ENCODE results near the gene LSM14B.

LSM14B gene

DNA sequence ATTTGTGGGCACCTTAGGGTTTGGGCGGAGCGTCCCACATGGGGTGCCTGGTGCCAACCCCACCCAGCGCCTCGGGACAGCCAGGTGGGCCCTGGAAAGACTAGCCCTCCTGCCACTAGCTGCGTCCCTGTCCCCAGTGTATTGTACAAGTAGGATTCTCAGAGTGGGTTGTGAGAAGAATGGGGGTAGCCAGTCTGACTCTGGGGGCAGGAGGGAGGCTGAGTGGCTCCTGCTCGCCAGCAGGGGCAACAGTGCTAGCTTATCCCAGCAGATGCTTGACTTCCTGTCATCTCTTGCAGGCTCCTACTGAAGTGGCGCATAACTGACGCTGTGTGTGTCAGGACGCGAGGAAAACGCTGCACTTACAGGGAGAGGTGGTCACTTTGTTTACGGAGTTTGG is 11.6 kb downstream of the LSM14B start:
- no peak overlapping the region for H3K4me3 ChIP-seq (ENCODE audit: low read depth, low read length)
- no peak for DNase-seq (ENCODE audit: low read depth)
- TF ChIP-seq, protein P1, sequence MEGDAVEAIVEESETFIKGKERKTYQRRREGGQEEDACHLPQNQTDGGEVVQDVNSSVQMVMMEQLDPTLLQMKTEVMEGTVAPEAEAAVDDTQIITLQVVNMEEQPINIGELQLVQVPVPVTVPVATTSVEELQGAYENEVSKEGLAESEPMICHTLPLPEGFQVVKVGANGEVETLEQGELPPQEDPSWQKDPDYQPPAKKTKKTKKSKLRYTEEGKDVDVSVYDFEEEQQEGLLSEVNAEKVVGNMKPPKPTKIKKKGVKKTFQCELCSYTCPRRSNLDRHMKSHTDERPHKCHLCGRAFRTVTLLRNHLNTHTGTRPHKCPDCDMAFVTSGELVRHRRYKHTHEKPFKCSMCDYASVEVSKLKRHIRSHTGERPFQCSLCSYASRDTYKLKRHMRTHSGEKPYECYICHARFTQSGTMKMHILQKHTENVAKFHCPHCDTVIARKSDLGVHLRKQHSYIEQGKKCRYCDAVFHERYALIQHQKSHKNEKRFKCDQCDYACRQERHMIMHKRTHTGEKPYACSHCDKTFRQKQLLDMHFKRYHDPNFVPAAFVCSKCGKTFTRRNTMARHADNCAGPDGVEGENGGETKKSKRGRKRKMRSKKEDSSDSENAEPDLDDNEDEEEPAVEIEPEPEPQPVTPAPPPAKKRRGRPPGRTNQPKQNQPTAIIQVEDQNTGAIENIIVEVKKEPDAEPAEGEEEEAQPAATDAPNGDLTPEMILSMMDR (conservative IDR thresholded peaks at IDR 0.05; ENCODE audit: low read depth, low read length): peak; percentile 38

DNA sequence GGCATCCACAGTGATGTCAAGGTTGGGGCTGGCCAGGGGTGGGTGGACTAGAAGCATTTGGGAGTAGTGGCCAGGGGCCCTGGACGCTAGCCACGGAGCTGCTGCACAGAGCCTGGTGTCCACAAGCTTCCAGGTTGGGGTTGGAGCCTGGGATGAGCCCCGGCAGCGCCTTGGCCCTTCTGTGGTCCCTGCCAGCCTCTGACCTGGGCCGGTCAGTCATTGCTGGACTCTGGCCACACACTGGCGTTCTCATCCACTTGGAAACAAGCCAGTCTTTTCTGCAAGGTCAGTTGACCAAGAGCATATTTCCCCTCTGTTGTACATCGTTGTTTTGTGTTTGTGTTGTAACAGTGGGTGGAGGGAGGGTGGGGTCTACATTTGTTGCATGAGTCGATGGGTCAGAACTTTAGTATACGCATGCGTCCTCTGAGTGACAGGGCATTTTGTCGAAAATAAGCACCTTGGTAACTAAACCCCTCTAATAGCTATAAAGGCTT is 12.5 kb downstream of the LSM14B start:
- TF ChIP-seq, protein P1 (conservative IDR thresholded peaks at IDR 0.05; ENCODE audit: low read depth, low read length): no peak
- peak; percentile 70 for DNase-seq (ENCODE audit: low read depth)
- no peak overlapping the region for H3K4me3 ChIP-seq (ENCODE audit: low read depth, low read length)

DNA sequence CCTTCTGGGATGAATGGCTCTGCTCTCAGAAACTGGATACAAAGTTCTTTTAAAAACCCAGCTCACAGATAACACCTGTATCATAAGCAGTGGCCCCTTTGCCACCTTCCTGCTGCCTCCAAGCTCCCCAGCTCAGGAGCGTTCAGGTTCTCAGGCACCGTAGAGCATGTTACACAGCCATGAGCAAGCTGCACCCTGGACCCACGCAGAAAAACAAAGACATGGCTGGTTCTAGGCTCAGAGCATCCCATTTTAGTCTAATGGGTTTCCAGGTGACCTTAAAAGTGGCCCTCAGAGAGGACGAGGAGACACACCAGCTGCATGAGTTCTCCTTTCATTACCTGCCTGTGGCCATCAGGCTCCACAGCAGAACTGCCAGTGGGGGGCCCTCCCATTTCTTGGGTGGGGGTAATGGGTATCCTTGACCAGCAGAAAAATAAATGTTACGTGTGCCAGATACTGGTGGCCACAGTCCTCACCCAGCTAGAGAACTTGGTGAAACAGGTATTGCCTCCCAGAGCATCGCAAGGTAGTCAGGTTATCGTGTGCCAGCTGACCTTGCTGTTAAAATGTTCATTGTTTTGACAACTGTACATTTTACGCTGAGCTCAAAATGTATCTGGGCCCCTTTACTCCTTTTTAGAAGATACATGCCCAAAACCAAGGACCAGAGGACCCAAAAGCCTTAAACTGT is 13.4 kb downstream of the LSM14B start:
- no peak overlapping the region for H3K4me3 ChIP-seq (ENCODE audit: low read depth, low read length)
- TF ChIP-seq, protein P1 (conservative IDR thresholded peaks at IDR 0.05; ENCODE audit: low read depth, low read length): no peak
- no peak for DNase-seq (ENCODE audit: low read depth)

DNA sequence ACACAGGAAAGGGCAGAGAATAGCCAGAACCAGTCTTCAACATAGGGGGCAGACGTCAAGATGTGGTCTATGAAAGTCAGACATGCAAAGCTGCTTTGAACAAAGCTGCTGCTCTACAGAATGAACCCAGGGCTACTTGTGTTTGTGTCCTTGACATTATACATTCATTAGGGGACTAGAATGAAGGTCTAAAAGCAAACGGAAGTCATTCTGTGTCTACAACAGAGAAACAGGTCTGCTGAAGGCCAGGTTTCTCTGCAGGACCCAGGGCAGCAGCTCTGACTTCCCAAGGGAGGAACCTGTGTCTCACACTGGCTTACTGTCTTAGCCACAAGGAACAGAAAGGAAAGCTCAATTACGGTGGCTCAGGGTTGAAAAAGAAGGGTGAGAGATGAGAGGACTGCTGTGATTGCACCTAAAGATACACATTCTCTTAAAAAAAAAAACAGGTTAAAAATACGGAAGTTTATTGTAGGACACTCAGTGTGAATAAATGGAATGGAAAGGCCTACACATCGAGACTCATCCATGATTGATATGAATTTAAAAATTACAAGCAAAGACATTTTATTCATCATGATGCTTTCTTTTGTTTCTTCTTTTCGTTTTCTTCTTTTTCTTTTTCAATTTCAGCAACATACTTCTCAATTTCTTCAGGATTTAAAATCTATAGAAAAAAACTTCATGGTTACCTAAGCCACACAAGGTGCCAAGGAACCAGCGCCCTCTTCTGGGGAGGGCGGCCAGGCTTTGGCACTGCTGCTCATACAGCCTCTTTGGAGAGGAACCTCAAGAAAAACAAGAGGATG is 14.2 kb downstream of the LSM14B start:
- peak; percentile 83 for DNase-seq (ENCODE audit: low read depth)
- TF ChIP-seq, protein P1 (conservative IDR thresholded peaks at IDR 0.05; ENCODE audit: low read depth, low read length): peak; percentile 94
- H3K4me3 ChIP-seq (ENCODE audit: low read depth, low read length): no peak overlapping the region

DNA sequence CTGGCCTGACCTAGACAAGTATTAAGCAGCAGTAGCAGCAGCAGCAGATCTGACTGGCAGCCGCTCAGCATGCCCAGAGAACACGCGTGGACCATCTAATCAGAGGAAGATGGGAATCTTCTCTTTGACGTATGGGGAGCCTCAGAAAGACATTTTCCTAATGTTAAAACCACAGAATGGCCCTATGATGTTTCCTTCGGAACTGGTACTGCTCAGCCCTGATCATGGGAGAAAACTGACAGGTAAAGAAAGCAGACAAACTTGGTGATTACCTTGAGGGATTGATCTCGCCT is 14.8 kb downstream of the LSM14B start:
- no peak overlapping the region for H3K4me3 ChIP-seq (ENCODE audit: low read depth, low read length)
- TF ChIP-seq, protein P1 (conservative IDR thresholded peaks at IDR 0.05; ENCODE audit: low read depth, low read length): no peak
- DNase-seq (ENCODE audit: low read depth): no peak

DNA sequence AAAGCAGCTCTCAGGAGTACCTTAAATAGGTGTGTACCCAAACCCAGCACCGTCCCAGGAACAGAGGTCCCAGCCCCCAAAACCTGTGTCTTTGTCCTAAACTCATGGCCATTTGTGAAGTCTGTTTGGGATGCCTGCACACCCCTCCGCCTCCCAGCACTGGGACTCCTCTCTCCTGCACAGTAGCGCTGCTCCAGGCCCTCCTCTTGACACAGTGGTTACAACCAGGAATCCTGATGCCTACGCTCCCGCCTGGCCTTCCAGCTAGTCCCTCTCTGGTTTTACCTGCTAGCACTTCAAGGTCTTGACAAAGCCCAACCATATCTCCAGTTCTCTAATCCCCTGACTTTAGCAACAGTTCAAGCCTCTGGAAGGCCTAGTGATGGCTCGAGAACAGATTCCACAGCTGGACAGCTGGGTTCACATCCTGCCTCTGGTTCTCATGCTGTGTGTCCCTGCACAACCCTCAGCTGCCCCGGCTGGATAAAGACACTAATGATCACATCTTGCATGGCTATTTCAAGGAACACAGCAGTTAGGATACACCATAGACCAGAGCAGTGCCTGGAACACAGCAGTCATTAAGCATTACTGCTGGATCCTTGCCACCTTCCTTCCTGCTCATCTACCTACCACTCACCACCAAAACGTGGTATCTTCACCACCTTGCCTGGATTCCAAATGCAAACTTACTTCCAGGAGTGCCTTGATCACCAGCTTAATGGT is 15.4 kb downstream of the LSM14B start:
- no peak for DNase-seq (ENCODE audit: low read depth)
- H3K4me3 ChIP-seq (ENCODE audit: low read depth, low read length): no peak overlapping the region
- TF ChIP-seq, protein P1 (conservative IDR thresholded peaks at IDR 0.05; ENCODE audit: low read depth, low read length): no peak

Data from choroid plexus epithelial cell (primary cell).